GM23248 (cell line): Measurements from ENCODE around the gene TMTC4.

ENCODE experiments used
- EZH2 ChIP-seq: fragments of 200-600 bp; sonication (generic); IDR thresholded peaks from 2 replicates; pipeline ENCODE4 v1.6.1; 2018; ENCODE audit warnings: antibody characterized with exemption, mild to moderate bottlenecking; ENCODE audit not compliant: insufficient read depth, poor library complexity, severe bottlenecking
- EZH2phosphoT487 ChIP-seq: fragments of 200-600 bp; sonication (generic); IDR thresholded peaks from 2 replicates; pipeline ENCODE4 v1.6.1; 2018; ENCODE audit warnings: antibody characterized with exemption, moderate library complexity, mild to moderate bottlenecking, low read depth; ENCODE audit not compliant: insufficient read depth

DNA sequence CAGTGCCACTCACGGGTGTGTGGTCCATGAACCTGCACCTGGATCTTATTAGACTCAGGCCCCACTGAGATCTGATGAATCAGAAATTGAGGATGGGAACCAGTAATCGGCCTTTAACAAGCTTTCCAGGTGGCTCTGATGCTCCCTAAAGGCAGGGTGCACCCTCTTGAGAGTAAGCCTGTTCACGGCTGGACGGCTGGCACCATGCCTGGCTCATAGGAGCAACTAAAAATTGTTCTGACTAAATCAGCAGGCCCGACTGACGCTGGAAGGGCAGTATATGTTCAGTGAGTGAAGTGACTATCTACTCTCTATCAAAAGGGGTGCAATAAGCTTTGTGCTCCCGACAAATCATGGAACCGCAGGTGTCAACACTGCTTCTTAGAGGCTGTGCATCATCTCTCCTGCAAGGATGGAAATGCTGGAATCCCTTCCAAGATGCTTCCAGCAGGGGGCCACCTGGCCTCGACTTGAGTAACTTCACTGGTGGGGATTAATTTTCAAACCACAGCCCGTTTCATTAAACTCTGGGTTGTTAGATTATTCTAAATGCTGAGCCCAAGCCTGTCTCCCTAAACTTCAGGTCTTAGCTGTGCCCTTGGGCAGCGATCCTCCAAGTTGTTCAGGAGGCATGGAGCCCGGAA, 28.4 kb downstream of the TMTC4 start:
- no peak for TF ChIP-seq EZH2phosphoT487
- TF ChIP-seq EZH2, result no peak
